Measurements from ENCODE around the gene CMTR1.
A peak's percentile ranks its signal among the peaks of the same experiment; 100 is the strongest.

CMTR1 gene

DNA sequence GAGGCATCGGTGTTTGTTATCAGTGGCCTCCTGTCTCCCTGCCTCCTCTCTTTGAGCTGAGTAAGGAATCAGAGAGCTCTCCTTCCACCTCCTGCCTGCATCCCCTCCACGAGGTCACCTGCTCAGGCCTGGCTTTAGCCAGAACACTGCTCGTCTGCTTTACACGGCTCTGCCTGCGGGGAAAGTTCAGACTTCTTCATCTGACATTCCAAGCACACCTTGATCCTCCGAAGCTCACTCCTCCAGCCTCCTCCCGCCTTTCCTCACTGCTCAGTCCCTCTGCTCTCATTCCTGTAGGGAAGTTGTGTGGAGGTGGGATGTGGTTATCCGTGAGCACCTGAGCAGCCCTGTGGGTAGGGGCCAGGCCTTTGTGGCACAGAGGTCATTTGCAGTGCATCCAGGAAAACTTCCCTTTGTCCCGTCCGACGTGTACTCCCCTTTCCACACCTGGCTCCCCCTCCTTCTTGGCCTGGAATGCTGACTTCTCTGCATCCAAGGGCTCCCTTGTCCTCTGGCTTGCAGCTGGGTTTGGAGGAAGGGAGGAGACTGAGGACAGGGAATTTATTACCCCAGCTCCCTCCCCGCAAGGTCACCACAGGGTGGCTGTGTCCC, 79.5 kb downstream of the CMTR1 start:
- no peak for DNase-seq (ENCODE audit: low spot score)

DNA sequence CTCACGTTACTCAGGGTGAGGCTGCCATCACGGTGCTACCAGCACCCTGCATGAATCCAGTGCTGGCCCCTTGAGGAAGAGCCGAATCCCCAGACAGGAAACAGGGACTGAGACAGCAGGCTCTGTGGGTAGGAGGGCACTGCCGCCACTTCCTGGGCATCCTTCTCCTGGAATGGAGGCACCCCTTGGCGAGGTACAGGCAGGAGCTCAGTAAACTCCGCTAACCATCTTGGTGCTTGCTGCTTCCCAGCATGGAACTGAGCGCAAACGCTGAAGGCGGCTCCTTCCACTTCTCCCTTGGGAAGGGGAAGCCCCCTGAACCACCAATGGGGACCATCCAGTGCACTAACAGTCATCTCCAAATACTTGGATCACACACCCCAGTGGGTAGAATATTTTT, 80.1 kb downstream of the CMTR1 start:
- DNase-seq (ENCODE audit: low spot score) = no peak

DNA sequence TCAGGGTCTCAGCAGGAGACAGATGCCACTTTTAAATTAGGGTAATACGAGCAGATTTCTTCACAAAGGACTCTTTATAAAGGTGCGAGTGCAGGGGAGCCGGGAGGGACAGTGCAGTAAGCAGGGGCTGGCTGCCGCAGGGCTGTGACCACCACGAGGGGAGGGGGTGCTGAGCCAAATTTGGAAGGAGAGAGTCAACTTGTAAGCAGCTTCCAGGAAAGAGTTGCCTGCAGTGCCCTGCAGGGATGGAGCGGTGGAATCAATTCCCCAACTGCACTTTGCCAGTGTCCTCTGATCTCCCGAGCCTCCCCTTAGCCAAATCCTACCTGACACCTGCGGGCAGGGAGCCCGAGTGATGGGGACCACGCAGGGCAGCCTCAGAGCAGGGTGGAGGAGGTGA, 80.6 kb downstream of the CMTR1 start:
- no peak for DNase-seq (ENCODE audit: low spot score)

DNA sequence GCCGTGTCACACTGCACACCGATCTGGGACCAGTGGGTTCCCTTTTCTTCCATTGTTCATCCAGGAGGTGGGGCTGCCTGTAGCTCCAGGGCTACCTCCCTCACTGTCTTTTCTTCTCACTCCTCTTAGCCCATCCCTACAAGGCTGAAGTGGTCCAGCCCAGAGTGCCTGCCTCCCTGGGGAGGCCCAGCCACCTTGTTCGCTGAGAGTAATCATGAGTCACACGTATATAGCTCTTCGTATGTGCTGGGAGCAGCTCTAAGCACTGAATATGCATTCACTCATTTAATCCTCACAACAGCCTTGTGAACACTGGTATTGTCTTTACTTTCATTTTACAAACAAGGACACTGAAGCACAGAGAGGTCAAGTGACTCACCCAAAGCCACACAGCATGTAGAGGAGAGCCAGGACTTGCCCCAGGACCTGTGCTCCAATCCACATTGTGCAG, 81.3 kb downstream of the CMTR1 start:
- DNase-seq (ENCODE audit: low spot score) = no peak

DNA sequence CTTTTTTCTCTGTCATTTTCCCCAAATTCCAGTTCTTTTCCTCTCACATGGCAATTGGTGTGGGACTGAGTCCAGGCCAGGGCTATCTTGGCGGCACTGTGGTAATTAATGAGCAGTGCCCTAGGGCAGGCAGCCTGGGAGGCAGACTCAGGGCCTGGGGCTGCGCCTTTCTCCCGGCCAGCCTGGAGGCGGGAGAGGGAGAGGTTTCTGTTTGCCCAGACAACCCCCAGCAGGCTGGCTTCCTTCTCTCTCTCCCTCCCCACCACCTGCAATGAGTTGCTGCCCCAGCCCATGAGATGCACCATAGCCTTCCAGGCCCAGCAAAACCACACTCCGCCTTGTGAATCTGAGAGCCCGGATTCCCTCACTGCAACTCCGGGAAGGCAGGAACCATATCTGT, 81.8 kb downstream of the CMTR1 start:
- no peak for DNase-seq (ENCODE audit: low spot score)

DNA sequence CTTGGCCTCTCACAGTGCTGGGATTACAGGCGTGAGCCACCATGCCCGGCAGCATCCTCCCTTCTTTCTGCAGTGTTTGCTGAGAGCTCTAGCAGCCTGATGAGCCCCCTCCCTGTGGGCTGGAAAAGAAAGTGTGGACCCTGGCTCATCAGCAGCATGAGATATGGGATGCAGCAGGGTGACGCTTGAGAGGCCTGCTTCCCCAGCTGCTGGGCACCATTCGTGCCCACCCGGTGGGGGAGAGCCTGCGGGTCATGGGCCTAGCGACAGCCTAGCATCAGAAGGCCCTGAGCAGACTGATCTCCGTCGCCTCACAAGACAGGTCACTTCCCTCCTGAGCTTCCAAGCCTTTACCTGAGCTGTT, 82.7 kb downstream of the CMTR1 start:
- no peak for DNase-seq (ENCODE audit: low spot score)

DNA sequence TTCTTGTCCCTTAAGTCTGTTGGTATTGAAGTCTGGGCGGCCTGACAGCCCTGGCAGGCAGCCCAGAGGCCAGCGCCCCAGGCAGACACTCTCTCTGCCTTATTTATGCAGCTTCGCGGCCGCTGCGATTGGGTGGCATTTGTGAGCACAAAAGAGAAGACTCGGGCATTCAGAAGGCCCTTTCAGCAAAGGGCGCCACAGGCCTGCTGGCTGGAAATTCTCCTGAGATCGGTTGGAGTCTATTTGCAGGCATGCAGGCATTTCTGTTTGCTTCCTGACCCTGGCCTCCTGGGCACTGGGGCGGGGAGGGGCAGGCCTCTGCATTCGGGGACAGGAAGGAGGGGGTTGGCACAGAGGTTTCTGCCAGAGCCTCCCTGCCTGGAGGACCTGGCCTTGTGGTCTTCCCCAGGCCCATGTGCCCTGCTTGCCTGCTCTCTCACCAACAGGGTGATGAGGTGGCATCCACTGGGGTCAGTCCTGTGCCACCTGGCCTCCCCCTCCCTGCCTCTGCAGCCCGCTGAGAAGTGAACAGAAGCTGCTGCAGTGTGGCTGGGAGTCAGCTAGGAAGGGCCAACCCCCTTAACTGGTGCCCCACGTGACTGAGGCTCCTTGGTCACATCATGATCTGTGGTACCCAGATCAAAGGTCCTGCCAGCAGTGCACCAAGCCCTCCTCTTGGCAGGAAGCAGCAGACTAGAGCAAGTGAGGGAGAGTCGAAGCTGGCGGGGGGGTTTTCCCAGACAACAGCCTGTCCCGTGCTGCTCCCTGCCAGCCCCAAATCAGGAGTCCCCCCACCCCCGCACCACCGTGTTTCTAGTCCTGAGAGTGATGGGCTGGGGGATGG, 83.3 kb downstream of the CMTR1 start:
- peak; percentile 20 for DNase-seq (ENCODE audit: low spot score)

DNA sequence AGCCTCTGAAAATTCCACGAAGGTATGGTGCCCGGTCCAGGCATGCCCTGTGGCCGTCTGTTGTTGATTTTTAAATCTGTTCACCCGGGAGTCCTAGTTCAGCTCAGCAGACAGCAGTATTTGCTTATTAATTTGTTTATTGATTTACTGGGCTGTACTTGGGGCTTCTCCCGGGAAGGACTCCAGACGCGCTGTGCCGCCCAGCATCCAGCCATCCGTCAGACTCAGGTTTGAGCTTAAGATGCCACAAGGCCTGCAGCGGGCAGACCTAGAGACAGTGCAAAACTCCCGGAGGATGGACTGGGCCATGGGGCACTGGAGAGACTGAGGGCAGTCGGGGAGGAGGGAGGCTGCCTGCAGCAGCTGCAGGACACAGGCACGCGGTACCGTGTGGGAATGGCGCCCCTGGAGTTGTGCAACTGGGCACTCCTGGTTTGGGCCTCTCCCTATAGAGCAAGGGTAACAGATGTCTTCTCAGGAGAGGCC, 83.9 kb downstream of the CMTR1 start:
- peak; percentile 37 for DNase-seq (ENCODE audit: low spot score)

DNA sequence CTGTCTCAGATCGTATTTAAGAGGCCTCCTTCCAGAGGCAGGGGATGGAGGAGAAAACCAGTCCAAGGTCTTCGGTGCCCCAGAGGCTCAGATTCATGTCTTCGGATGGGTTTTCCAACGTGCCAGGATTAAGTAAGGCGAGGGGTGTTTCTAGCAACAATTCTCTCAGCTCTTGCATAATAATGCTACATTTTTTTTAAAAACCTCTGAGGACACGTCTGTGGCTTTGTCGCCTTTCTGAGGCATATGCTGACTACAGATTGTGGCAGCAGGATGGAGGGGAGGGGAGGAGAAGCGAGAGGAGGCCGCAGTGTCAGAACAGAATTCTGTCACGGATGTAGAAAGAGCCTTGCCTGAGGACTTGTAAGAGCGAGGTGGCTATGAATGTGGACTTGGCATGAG, 84.4 kb downstream of the CMTR1 start:
- no peak for DNase-seq (ENCODE audit: low spot score)

DNA sequence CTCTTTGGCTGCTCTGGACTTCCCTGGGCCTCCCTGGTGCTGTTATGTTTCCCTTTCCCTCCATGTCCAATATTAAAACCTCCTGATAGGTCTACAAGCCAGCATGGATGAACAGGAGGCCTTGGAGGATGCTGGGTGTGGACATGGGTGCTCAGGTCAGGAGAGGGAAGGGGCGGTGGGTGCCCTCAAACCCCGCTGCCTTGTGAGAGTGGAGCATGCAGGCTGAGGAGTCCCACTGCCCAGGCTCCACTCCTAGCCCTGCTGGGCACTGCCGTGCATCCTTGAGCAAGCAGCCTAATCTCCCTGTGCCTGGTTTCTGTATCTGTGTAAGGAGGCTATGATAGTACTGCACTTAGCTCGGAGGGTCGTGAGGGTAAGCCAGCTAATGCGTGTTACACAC, 85.1 kb downstream of the CMTR1 start:
- no peak for DNase-seq (ENCODE audit: low spot score)

DNA sequence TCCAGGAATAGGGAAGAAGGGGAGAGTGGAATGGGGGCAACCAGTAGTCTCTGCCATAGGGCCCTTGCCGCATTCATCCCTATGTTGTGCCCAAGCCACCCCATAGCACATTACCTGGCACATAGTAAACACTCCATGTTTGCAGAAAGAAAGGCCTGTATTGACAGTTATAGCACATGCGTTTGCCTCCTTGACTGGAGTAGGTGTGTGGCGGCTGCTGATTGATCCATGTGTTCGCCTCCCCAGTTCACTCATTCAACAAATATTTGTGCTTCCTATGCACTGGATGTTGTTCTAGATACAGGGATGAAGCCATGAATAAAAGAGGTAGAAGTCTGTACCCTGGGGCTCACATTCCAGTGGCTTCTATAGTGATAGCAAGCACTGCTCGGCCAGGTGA, 86.4 kb downstream of the CMTR1 start:
- DNase-seq (ENCODE audit: low spot score) = no peak

DNA sequence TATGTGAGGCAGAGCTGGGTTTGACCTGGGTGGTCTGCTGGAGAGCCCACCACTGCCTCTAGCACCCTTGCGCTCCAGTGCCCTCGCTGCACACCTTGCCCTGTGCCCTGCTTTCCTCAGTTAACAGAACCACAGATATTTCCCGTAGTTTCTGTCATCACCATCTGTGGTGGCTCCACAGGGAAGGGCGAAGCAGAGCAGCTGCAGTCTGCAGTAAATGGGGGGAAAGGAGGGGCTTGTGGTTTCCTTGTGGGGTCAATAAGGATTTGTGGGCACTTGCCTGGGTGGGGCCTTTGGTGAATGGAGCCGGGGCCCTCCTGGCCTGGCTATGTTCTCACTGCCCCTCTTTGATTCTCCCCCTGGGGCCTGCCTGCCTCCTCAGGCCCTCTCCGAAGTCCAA, 87.9 kb downstream of the CMTR1 start:
- no peak for DNase-seq (ENCODE audit: low spot score)

DNA sequence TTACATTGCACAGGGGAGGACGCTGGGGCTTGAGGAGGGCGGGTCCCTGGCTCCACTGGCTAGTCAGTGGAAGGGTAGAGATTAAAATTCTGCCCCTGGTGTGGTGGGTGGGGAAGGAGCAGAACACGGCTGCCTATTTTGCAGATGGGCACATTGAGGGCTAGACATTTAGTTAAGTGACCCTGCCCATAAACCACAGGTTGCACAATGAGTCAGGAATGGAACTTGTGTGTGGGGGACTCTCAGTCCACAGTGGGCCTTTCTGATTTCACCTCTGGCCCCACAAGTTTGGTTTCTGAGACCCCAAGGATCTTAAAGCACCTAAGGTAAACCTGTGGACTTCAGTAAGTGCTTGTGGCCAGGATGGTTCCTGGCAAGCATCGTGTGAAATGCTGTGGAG, 88.7 kb downstream of the CMTR1 start:
- no peak for DNase-seq (ENCODE audit: low spot score)

DNA sequence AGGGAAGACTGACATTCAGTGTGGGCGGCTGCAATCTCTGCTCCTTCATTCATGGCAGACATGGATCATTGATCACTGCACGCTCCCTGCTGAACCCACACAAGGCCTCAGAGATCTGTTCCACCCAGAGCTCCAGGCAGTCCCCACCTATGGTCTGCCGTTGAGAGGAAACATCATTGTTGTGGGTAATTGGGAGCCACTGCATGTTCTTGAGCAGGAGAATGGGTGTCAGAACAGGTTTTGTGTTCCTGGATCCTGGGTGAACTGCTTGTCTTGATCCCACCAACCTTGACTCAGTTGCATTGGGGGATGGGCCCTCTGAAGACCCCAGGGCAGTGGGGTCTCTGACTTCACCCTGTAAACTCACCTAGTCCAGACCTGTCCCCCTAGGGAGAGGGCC, 89.8 kb downstream of the CMTR1 start:
- no peak for DNase-seq (ENCODE audit: low spot score)

DNA sequence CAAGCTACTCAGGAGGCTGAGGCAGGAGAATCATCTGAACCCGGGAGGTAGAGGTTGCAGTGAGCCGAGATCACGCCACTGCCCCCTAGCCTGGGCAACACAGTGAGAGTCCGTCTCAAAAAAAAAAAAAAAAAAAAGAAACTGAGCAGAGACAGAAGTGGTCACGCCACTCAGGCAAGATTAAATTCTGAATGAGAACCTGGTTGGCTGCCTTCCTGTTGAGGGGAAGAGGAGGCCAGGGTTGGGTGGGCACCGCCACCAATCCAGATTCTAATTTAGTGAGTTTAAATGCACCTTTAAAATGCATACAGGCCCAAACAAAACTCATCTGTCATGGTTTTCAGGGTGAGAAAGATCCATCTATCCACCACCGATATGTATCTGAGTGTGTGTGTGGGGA, 90.4 kb downstream of the CMTR1 start:
- no peak for DNase-seq (ENCODE audit: low spot score)

DNA sequence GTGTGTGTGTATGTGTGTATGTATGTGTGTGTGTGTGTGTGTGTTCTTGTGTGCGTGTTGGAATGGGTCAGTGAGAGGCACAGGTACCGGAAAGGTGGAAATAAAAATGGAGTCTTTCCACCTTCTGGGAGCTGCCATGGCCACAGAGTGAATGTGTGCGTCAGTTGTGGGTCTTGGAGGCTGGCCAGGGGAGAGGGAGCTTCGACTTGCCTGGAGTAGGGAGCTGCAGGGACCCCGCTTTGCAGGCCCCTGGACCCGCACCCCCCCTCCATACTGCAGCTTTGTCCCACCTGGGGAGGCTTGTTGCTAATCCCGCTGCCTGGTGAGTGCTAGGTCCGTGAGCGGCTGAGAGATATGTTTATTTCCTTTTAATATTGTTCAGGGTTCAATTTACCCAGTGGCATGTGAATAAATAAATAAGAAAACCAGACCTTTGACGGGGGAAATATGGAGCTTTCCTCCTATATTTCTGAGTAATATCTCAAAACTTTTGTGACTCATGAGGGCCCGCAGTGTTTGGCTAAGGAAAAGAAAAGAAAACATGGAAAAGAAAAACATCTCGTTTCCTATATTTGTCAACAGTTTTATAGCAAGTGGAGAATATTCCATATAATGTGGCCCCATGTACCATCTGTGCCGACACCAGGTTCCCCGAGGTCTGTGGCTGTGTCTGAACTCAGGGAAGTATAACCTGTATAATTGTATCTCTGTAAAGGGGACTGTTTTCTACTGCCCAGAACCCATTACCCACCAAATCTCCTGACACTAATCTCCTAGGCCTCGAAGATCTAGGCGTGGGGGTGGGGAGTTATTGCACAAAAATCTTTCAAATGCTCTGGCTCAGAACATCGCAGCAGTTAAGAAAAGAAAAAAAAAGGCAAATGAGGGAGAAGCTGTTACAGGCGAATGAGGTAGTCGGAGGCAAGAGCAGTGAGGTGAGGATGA, 91.3 kb downstream of the CMTR1 start:
- no peak for DNase-seq (ENCODE audit: low spot score)

DNA sequence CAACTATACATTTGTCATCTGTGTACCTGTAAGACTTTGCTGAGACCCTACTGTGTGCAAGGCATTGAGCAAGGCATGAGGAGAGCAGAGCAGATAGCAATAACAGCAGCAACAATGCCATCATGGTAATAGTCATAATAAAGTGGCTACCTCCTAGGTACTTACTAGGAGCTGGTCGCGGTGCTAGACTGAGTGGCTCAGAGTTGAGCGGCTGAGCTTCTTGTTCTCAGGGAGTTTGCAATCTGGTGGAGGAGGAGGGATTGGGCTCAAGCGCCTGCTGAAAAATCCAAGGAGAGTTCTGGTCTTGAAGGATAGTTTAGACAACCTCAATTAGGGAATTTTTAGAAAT, 91.9 kb downstream of the CMTR1 start:
- no peak for DNase-seq (ENCODE audit: low spot score)

DNA sequence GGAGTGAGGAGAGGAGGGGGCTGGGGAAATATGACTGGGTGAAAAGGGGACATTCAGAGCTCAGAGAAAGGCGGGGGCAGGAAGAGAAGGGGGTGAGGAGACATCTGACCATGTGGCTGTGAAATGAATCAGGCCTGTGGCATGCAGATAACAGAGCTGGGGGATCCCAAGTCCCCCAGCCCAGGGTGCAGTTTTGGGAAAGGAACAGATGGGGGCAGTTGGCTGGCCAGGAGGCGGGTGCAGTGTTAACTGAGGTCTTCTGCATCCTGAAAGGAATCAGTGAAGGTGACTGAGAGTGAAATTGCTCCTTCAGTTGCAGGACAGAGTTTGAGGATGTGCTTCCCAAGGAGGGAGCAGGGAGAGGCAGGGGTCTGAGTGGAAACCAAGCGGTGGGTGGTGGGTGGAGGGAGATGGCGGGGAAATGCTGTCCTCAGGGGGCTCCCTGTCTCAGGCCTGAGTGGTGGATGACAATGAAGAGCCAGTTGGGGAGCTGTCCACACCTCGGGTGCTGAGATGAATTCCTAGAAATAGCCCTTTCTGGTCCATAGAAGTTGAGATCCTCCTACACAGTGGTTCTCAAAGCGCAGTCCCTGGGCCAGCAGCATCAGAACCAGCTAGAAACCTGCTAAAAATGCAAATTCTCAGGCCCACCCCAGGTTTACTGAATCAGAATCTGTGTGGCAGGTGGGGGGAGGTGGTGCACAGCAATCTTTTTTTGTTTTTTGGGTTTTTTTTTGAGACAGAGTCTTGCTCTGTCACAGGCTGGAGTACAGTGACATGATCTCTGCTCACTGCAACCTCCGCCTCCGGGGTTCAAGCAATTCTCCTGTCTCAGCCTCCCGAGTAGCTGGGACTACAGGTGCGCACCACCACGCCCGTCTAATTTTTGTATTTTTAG, 92.7 kb downstream of the CMTR1 start:
- DNase-seq (ENCODE audit: low spot score) = no peak

DNA sequence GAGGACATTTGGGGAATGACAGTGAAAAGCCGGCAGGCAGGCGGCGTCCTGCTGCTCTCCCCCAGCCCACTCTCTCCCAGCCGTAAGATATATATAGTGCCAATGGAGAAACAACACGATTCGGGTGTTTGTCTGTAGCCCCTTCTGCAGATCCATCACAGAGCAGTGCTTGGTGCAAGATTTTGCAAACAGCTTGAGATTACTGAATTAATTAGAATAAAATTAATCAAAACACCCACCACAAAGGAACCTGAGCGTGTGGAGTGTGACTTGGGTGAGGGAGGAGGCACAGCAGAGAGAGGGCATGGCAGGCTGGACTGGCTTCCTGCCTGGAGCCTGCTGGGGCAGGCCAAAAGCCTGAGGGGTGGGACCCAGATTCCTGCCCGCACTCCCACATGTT, 95.5 kb downstream of the CMTR1 start:
- no peak for DNase-seq (ENCODE audit: low spot score)

DNA sequence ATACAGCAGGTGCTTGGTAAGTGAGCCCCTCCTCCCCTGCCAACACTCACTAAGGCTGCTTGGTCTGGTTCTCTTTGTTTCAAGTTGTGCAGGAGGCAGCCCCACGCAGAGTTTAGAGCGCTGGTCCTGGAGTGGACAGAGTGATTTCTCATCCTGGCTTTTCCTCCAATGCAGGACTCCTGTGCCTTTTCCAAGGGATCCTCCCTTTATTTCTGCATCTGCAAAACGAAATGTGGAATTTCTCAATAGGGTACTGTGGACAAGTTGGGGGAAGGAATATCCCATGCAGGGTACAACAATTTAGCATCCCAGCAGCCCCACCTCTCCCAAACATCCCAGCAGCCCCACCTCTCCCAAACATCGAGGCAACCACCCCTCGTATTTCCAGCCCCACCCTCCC, 97.3 kb downstream of the CMTR1 start:
- DNase-seq (ENCODE audit: low spot score) = no peak

DNA sequence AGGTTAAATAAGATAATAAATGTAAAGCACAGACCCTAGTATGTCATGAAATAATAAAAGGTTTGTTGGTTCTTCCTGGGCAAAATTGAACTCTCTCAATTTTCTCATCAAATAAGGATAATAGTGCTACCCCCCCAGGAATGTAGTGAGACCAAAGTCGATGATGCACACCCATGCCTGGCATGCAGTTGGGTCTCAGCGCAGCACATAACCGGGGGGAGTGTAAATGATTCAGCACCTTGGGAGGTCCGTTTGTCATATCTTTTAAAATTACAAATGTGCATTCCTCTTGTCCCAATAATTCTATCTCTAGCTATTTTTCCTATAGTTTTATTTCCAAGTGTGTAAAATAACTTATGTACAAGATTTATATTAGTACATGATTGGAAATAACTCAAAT, 98.0 kb downstream of the CMTR1 start:
- no peak for DNase-seq (ENCODE audit: low spot score)
